Stomach (tissue), 4 donors: ENCODE measurements around the gene SLC25A23.

Experiments
- CTCF ChIP-seq, 7 experiments: fragments of 450-650 bp in 4 of 7; fragments of 200-600 bp in 3 of 7; sonication (generic) in 3 of 7; IDR thresholded peaks; one replicate each; pipeline ENCODE4 v1.5.1; 2016 to 2019; ENCODE audit warnings: antibody characterized with exemption in 7 of 7, control low read depth in 2 of 7, mild to moderate bottlenecking in 1 of 7
- EP300 ChIP-seq: sonication (generic); formaldehyde crosslinking; IDR thresholded peaks from one replicate; pipeline ENCODE4 v1.6.1; 2017; ENCODE audit warnings: antibody characterized with exemption
- POLR2A ChIP-seq, 4 donors: fragments of 450-650 bp; IDR thresholded peaks; one replicate each; pipeline ENCODE4 v1.6.1; 2016; ENCODE audit warnings: antibody characterized with exemption in 4 of 4, control low read depth in 2 of 4, mild to moderate bottlenecking in 1 of 4, moderate library complexity in 1 of 4
- POLR2AphosphoS5 ChIP-seq, 3 donors: sonication (generic); formaldehyde crosslinking; IDR thresholded peaks; one replicate each; pipeline ENCODE4 v1.6.1; 2016; ENCODE audit warnings: antibody characterized with exemption in 3 of 3

- TF ChIP-seq CTCF (IDR thresholded peaks at IDR 0.05) (no peak), POLR2A (IDR thresholded peaks at IDR 0.05) (no peak), POLR2AphosphoS5 (IDR thresholded peaks at IDR 0.05) (no peak), EP300 (no peak)
Measured at GRCh38 chr19:6452223-6452614, 7.4 kb downstream of the SLC25A23 start.
